Keratinocyte (primary cell): ENCODE data around the gene EPB41.

Source experiments
- EZH2 ChIP-seq: IDR thresholded peaks from one replicate; pipeline ENCODE4 v1.6.1; 2012; ENCODE audit warnings: inconsistent platforms, mild to moderate bottlenecking, low read length, moderate library complexity
- TF ChIP-seq, protein P1 (sequence below), 3 experiments: IDR thresholded peaks in 1 of 3; conservative IDR thresholded peaks in 1 of 3; optimal IDR thresholded peaks in 1 of 3; 2 replicates in 2 of 3; 3 replicates in 1 of 3; pipeline versions ENCODE3 to v1.5.1; 2011; ENCODE audit warnings: low read length in 3 of 3, mild to moderate bottlenecking in 3 of 3, moderate library complexity in 2 of 3, control low read depth in 1 of 3, inconsistent platforms in 1 of 3; ENCODE audit not compliant: insufficient read depth in 2 of 3; ENCODE audit errors: extremely low read depth in 1 of 3

DNA sequence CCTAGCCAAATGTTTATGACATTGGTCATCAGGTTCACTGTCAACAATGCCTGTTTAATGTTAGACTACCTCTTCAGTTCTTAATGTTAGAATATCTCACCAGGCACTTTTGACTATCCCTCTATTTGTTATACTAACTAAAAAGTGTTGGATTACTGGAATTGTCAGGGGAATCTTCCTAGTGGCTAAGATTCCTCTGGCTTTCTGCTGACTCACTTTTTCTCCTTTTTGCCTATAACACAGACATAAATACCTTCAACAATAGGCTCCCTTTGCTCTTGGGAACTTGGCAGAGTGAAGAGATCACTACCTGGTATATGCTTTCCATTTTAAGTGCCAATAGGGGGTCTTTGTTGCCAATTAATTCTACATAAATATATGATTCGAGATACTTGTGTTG is 140.8 kb downstream of the EPB41 start:
- TF ChIP-seq, protein P1, sequence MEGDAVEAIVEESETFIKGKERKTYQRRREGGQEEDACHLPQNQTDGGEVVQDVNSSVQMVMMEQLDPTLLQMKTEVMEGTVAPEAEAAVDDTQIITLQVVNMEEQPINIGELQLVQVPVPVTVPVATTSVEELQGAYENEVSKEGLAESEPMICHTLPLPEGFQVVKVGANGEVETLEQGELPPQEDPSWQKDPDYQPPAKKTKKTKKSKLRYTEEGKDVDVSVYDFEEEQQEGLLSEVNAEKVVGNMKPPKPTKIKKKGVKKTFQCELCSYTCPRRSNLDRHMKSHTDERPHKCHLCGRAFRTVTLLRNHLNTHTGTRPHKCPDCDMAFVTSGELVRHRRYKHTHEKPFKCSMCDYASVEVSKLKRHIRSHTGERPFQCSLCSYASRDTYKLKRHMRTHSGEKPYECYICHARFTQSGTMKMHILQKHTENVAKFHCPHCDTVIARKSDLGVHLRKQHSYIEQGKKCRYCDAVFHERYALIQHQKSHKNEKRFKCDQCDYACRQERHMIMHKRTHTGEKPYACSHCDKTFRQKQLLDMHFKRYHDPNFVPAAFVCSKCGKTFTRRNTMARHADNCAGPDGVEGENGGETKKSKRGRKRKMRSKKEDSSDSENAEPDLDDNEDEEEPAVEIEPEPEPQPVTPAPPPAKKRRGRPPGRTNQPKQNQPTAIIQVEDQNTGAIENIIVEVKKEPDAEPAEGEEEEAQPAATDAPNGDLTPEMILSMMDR (optimal IDR thresholded peaks at IDR 0.05 in 1 of 3, IDR thresholded peaks at IDR 0.05 in 1 of 3, conservative IDR thresholded peaks at IDR 0.05 in 1 of 3; ENCODE audit: extremely low read depth in 1 of 3, insufficient read depth in 2 of 3, low read length in 3 of 3): no peak
- no peak for TF ChIP-seq EZH2
